Mesendoderm (in vitro differentiated cells): ENCODE measurements around the gene MPDZ.

Source experiments
- DNase-seq: peaks from one replicate; pipeline ENCODE4 v3.0.0; 2013
- H2AK5ac ChIP-seq: 2 replicates; pipeline ENCODE4 v1.6.1; 2013; ENCODE audit warnings: low read length, inconsistent platforms
- H2BK120ac ChIP-seq: 2 replicates; pipeline ENCODE4 v1.6.1; 2013; ENCODE audit warnings: low read depth, mild to moderate bottlenecking, low read length, moderate library complexity, mixed read lengths
- H2BK15ac ChIP-seq: replicated peaks from 2 replicates; pipeline ENCODE4 v1.6.1; 2013; ENCODE audit warnings: low read depth, mild to moderate bottlenecking, moderate library complexity
- H2BK5ac ChIP-seq: 2 replicates; pipeline ENCODE4 v1.6.1; 2013; ENCODE audit warnings: low read length, inconsistent platforms
- H3K18ac ChIP-seq: 2 replicates; pipeline ENCODE4 v1.6.1; 2013; ENCODE audit warnings: mild to moderate bottlenecking, low read length, mixed read lengths
- H3K23ac ChIP-seq: one replicate; pipeline ENCODE4 v1.6.1; 2013; ENCODE audit warnings: low read length
- H3K27ac ChIP-seq: 2 replicates; pipeline ENCODE4 v1.5.1; 2013; ENCODE audit warnings: low read depth, mild to moderate bottlenecking, inconsistent platforms, low read length, moderate library complexity
- H3K27me3 ChIP-seq: 2 replicates; pipeline ENCODE4 v1.6.1; 2013; ENCODE audit warnings: low read length, control low read depth, mild to moderate bottlenecking, inconsistent platforms; ENCODE audit not compliant: insufficient read depth, poor library complexity
- H3K36me3 ChIP-seq: 2 replicates; pipeline ENCODE4 v1.6.1; 2013; ENCODE audit warnings: low read length, inconsistent platforms; ENCODE audit not compliant: control insufficient read depth, insufficient read depth
- H3K4ac ChIP-seq: one replicate; pipeline ENCODE4 v1.6.1; 2013; ENCODE audit warnings: low read depth, mild to moderate bottlenecking, low read length, moderate library complexity
- H3K4me1 ChIP-seq: 2 replicates; pipeline ENCODE4 v1.6.1; 2013; ENCODE audit warnings: low read depth, low read length, inconsistent platforms; ENCODE audit not compliant: control insufficient read depth
- H3K4me2 ChIP-seq: 2 replicates; pipeline ENCODE4 v1.6.1; 2013; ENCODE audit warnings: low read length
- H3K4me3 ChIP-seq: 2 replicates; pipeline ENCODE4 v1.5.1; 2013; ENCODE audit warnings: mild to moderate bottlenecking, low read length
- H3K56ac ChIP-seq: one replicate; pipeline ENCODE4 v1.6.1; 2013; ENCODE audit warnings: low read length
- H3K79me1 ChIP-seq: 2 replicates; pipeline ENCODE4 v1.6.1; 2013; ENCODE audit warnings: low read length, inconsistent platforms
- H3K79me2 ChIP-seq: 2 replicates; pipeline ENCODE4 v1.6.1; 2013; ENCODE audit warnings: mild to moderate bottlenecking, low read length; ENCODE audit not compliant: control insufficient read depth, insufficient read depth
- H3K9ac ChIP-seq: 2 replicates; pipeline ENCODE4 v1.6.1; 2013; ENCODE audit warnings: low read length, inconsistent platforms
- H4K5ac ChIP-seq: one replicate; pipeline ENCODE4 v1.6.1; 2013; ENCODE audit warnings: low read length
- H4K8ac ChIP-seq: one replicate; pipeline ENCODE4 v1.6.1; 2013; ENCODE audit warnings: low read depth, mild to moderate bottlenecking, control low read depth, low read length, moderate library complexity
- WGBS: extraction: QIAGEN DNeasy Blood & Tissue Kit; methylation state at CpG from one replicate; pipeline ENCODE4 v1.1.7; 2013; ENCODE audit warnings: low lambda C conversion rate, missing lambda C conversion rate; ENCODE audit not compliant: insufficient coverage; ENCODE audit errors: extremely low coverage; 5-methylcytosine and 5-hydroxymethylcytosine counted together

MPDZ gene

GRCh38 chr9:13141629-13142028, 137.9 kb downstream of the MPDZ start:
- no peak overlapping the region for H3K27ac ChIP-seq
- H3K27me3 ChIP-seq, result no peaks in the 10 kb centered on the region
- no peaks in the 10 kb centered on the region for H3K36me3 ChIP-seq
- no peak overlapping the region for H2BK15ac ChIP-seq
- H3K4me2 ChIP-seq, result no peak overlapping the region
- H3K4me3 ChIP-seq, result no peak overlapping the region
- H2BK120ac ChIP-seq, result no peak overlapping the region
- no CpG with 5 or more reads among the region's 5 CpGs for WGBS
- no peak overlapping the region for H3K23ac ChIP-seq
- no peak overlapping the region for H3K4ac ChIP-seq
- H2BK5ac ChIP-seq, result no peak overlapping the region
- no peak overlapping the region for H3K56ac ChIP-seq
- H3K18ac ChIP-seq, result no peak overlapping the region
- DNase-seq, result no peak
- no peak overlapping the region for H4K8ac ChIP-seq
- no peaks in the 10 kb centered on the region for H3K79me1 ChIP-seq
- H3K79me2 ChIP-seq, result no peaks in the 10 kb centered on the region
- no peaks in the 10 kb centered on the region for H3K4me1 ChIP-seq
- H4K5ac ChIP-seq, result no peak overlapping the region
- no peak overlapping the region for H2AK5ac ChIP-seq
- H3K9ac ChIP-seq, result no peak overlapping the region

- WGBS, result no CpG with 5 or more reads among the region's 5 CpGs
- no peak overlapping the region for H4K8ac ChIP-seq
- H3K79me1 ChIP-seq, result no peaks in the 10 kb centered on the region
- no peaks in the 10 kb centered on the region for H3K36me3 ChIP-seq
- no peak overlapping the region for H2BK120ac ChIP-seq
- H2BK5ac ChIP-seq, result no peak overlapping the region
- H2AK5ac ChIP-seq, result no peak overlapping the region
- H3K18ac ChIP-seq, result no peak overlapping the region
- no peak overlapping the region for H3K4me2 ChIP-seq
- H4K5ac ChIP-seq, result no peak overlapping the region
- no peak overlapping the region for H3K4ac ChIP-seq
- H3K4me1 ChIP-seq, result no peaks in the 10 kb centered on the region
- no peak overlapping the region for H3K23ac ChIP-seq
- no peak overlapping the region for H3K56ac ChIP-seq
- no peaks in the 10 kb centered on the region for H3K27me3 ChIP-seq
- no peaks in the 10 kb centered on the region for H3K79me2 ChIP-seq
- H3K27ac ChIP-seq, result no peak overlapping the region
- no peak overlapping the region for H3K9ac ChIP-seq
- DNase-seq, result peak; percentile 16
- H3K4me3 ChIP-seq, result no peak overlapping the region
- H2BK15ac ChIP-seq, result no peak overlapping the region
These were observed 138.5 kb downstream of the MPDZ start for GRCh38 chr9:13140843-13141592.

- Histone ChIP-seq H3K23ac (no peak overlapping the region), H2AK5ac (no peak overlapping the region), H3K27me3 (no peaks in the 10 kb centered on the region), H4K5ac (no peak overlapping the region), H3K4me2 (no peak overlapping the region), H3K79me2 (no peaks in the 10 kb centered on the region), H3K9ac (no peak overlapping the region), H3K27ac (peak overlapping the region; percentile 63), H3K36me3 (no peaks in the 10 kb centered on the region), H2BK15ac (no peak overlapping the region), H3K4ac (no peak overlapping the region), H3K4me1 (no peaks in the 10 kb centered on the region), H4K8ac (no peak overlapping the region), H3K4me3 (no peak overlapping the region), H2BK5ac (no peak overlapping the region), H3K79me1 (no peaks in the 10 kb centered on the region), H3K56ac (peak overlapping the region; percentile 30), H2BK120ac (no peak overlapping the region), H3K18ac (no peak overlapping the region)
- WGBS, result no CpG with 5 or more reads among the region's 2 CpGs
- DNase-seq, result peak; percentile 80
These were observed 139.8 kb downstream of the MPDZ start for GRCh38 chr9:13139641-13140171.

- H4K5ac ChIP-seq, result no peak overlapping the region
- no peak overlapping the region for H3K56ac ChIP-seq
- no peak overlapping the region for H2BK120ac ChIP-seq
- H3K9ac ChIP-seq, result no peak overlapping the region
- DNase-seq, result no peak
- no peaks in the 10 kb centered on the region for H3K4me1 ChIP-seq
- no peak overlapping the region for H3K18ac ChIP-seq
- no CpG with 5 or more reads among the region's 1 CpG for WGBS
- no peaks in the 10 kb centered on the region for H3K36me3 ChIP-seq
- H3K79me2 ChIP-seq, result no peaks in the 10 kb centered on the region
- no peak overlapping the region for H2AK5ac ChIP-seq
- H3K4ac ChIP-seq, result no peak overlapping the region
- H3K4me3 ChIP-seq, result no peak overlapping the region
- no peak overlapping the region for H2BK15ac ChIP-seq
- H4K8ac ChIP-seq, result no peak overlapping the region
- no peak overlapping the region for H3K4me2 ChIP-seq
- no peaks in the 10 kb centered on the region for H3K79me1 ChIP-seq
- H3K27ac ChIP-seq, result no peak overlapping the region
- no peak overlapping the region for H2BK5ac ChIP-seq
- H3K23ac ChIP-seq, result no peak overlapping the region
- H3K27me3 ChIP-seq, result no peaks in the 10 kb centered on the region
These were observed 142.1 kb downstream of the MPDZ start for GRCh38 chr9:13137426-13137825.

- no peak for DNase-seq
- Histone ChIP-seq H2AK5ac (no peak overlapping the region), H3K4me3 (no peak overlapping the region), H3K56ac (no peak overlapping the region), H2BK5ac (no peak overlapping the region), H3K4me2 (no peak overlapping the region), H3K27me3 (no peaks in the 10 kb centered on the region), H3K79me1 (no peaks in the 10 kb centered on the region), H3K27ac (no peak overlapping the region), H4K8ac (no peak overlapping the region), H3K4ac (no peak overlapping the region), H3K79me2 (no peaks in the 10 kb centered on the region), H2BK15ac (no peak overlapping the region), H3K4me1 (no peaks in the 10 kb centered on the region), H4K5ac (no peak overlapping the region), H3K23ac (no peak overlapping the region), H3K36me3 (no peaks in the 10 kb centered on the region), H3K18ac (no peak overlapping the region), H3K9ac (no peak overlapping the region), H2BK120ac (no peak overlapping the region)
- WGBS, result no CpG with 5 or more reads among the region's 3 CpGs
These were observed 147.5 kb downstream of the MPDZ start for GRCh38 chr9:13131991-13132390.

- no peaks in the 10 kb centered on the region for H3K36me3 ChIP-seq
These were observed 148.1 kb downstream of the MPDZ start for GRCh38 chr9:13131416-13131815.

More at GRCh38 chr9:13131416-13131815, 148.1 kb downstream of the MPDZ start:
- no peak overlapping the region for H2BK15ac ChIP-seq
- H3K79me2 ChIP-seq, result no peaks in the 10 kb centered on the region
- H4K5ac ChIP-seq, result no peak overlapping the region
- no peak overlapping the region for H4K8ac ChIP-seq
- no peak overlapping the region for H3K9ac ChIP-seq
- no peak overlapping the region for H3K56ac ChIP-seq
- H3K4me3 ChIP-seq, result no peak overlapping the region
- H2AK5ac ChIP-seq, result no peak overlapping the region
- no peak overlapping the region for H3K4me2 ChIP-seq
- no peak for DNase-seq
- H3K79me1 ChIP-seq, result no peaks in the 10 kb centered on the region
- no CpG with 5 or more reads among the region's 6 CpGs for WGBS
- no peak overlapping the region for H2BK120ac ChIP-seq
- no peak overlapping the region for H3K4ac ChIP-seq
- H3K27me3 ChIP-seq, result no peaks in the 10 kb centered on the region
- no peaks in the 10 kb centered on the region for H3K4me1 ChIP-seq
- H2BK5ac ChIP-seq, result no peak overlapping the region
- H3K18ac ChIP-seq, result no peak overlapping the region
- no peak overlapping the region for H3K27ac ChIP-seq
- no peak overlapping the region for H3K23ac ChIP-seq
